Stimulated activated naive CD8-positive, alpha-beta T cell treated with anti-CD3 and anti-CD28 coated beads, Interleukin-15, Interleukin-2, amounts not matched to agents 100 ng/mL and 50 ng/mL, for 24 hours (primary cell): ENCODE data around the gene CPEB2.

Experiments used
- H3K27ac Mint-ChIP-seq: one replicate; pipeline ENCODE4 v1.8.0; 2021; ENCODE audit warnings: mild to moderate bottlenecking, mixed read lengths
- H3K27me3 Mint-ChIP-seq: one replicate; pipeline ENCODE4 v1.8.0; 2021; ENCODE audit warnings: mixed read lengths
- H3K36me3 Mint-ChIP-seq: one replicate; pipeline ENCODE4 v1.8.0; 2021; ENCODE audit warnings: low read depth, mixed read lengths
- H3K4me1 Mint-ChIP-seq: one replicate; pipeline ENCODE4 v1.8.0; 2021; ENCODE audit warnings: low read depth, mixed read lengths
- H3K4me3 Mint-ChIP-seq: one replicate; pipeline ENCODE4 v1.8.0; 2021; ENCODE audit warnings: mild to moderate bottlenecking, mixed read lengths
- H3K9me3 Mint-ChIP-seq: one replicate; pipeline ENCODE4 v1.8.0; 2021; ENCODE audit warnings: mixed read lengths

Gene CPEB2

DNA sequence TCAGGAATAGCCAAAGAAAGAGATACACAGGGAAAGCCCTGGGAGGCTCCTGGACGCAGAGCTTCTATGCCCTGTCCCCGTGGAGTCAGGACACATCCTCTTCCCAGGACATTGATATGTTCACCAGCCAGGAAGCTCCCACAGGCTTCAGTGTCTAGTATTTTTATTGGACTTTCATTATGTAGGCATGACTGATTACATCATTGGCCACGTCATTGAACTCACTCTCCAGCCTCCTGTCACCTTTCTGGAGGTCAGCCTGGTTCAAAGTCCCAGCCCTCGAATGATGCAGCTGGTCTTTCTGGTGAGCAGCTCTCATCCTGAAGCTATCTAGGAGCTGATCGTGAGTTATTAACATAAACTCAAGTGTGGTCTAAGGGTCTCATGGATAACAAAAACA, 104.1 kb downstream of the CPEB2 start:
- Mint-ChIP-seq H3K27me3 (no peaks in the 10 kb centered on the region), H3K36me3 (no peaks in the 10 kb centered on the region), H3K9me3 (no peaks in the 10 kb centered on the region), H3K4me1 (no peaks in the 10 kb centered on the region), H3K27ac (no peak overlapping the region), H3K4me3 (no peak overlapping the region)

DNA sequence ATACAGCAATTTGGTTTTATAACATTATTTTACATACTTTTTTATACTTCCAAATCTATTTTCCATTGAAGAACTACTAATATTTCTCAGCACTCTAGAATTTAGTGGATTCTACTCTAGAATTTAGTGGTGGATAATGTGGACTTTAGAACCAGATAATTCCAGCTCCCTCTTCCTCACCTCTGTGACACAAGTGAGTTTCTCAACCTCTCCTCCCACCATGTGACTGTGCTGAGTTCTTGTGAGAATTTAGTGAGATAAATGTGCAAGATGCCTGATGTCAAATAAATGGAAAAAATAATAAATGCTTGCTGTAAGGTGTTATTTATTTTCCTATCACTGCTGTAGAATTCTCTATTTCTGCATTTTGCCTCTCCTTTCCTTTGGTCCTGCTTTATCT, 107.3 kb downstream of the CPEB2 start:
- H3K4me1 Mint-ChIP-seq: no peaks in the 10 kb centered on the region
- no peak overlapping the region for H3K4me3 Mint-ChIP-seq
- no peaks in the 10 kb centered on the region for H3K27me3 Mint-ChIP-seq
- H3K36me3 Mint-ChIP-seq: no peaks in the 10 kb centered on the region
- H3K27ac Mint-ChIP-seq: no peak overlapping the region
- no peaks in the 10 kb centered on the region for H3K9me3 Mint-ChIP-seq

DNA sequence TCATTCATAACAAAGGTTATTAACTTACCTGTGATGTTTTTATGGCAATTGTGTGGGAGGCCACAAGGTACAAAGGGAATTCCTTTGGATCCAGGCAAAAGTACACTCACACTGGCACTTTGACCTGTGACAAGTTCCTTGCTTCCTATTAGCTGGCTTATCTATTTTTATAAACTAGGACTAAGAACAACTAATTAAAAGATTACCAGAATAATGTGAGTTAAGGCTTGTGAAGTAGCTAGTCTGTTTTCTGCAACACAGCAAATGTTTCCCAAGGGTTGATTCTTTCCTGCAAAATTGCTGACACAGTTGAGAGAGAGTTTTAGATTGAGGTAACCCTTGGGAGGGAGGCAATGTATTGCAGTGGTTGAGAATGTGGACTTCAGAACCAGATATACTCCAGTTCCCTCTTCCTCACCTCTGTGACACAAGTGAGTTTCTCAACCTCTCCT, 107.9 kb downstream of the CPEB2 start:
- no peaks in the 10 kb centered on the region for H3K36me3 Mint-ChIP-seq
- no peak overlapping the region for H3K4me3 Mint-ChIP-seq
- peaks cover 3% of the 10 kb centered on the region for H3K9me3 Mint-ChIP-seq
- H3K4me1 Mint-ChIP-seq: no peaks in the 10 kb centered on the region
- H3K27ac Mint-ChIP-seq: no peak overlapping the region
- H3K27me3 Mint-ChIP-seq: peaks cover 2% of the 10 kb centered on the region

DNA sequence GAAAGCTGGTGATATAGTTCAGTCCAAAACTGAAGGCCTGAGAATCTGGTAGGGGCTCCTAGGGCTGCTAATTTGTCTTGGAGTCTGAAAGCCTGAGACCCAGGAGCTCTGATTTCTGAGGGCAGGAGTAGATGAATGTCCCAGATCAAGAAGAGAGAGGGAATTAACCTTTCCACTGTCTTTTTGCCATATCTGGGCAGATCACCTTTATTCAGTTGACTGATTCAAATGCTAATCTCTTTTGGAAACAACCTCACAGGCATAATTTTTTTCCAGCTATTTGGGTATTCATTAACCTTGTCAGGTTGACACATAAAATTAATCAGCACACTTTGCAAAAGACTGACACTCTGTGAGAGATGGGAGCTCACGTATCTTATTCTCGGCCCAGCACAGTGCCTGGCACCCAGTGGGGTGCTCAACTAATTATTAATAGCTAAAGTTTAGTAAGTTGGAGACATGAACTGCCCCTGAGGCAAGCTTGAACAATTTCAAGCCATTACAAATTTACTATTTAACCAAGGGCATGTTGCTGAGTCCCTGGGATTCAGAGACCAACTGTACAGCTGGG, 114.3 kb downstream of the CPEB2 start:
- Mint-ChIP-seq H3K4me3 (no peak overlapping the region), H3K27ac (no peak overlapping the region), H3K27me3 (peaks cover 20% of the 10 kb centered on the region), H3K4me1 (peaks cover 10% of the 10 kb centered on the region), H3K36me3 (no peaks in the 10 kb centered on the region), H3K9me3 (peaks cover 27% of the 10 kb centered on the region)

DNA sequence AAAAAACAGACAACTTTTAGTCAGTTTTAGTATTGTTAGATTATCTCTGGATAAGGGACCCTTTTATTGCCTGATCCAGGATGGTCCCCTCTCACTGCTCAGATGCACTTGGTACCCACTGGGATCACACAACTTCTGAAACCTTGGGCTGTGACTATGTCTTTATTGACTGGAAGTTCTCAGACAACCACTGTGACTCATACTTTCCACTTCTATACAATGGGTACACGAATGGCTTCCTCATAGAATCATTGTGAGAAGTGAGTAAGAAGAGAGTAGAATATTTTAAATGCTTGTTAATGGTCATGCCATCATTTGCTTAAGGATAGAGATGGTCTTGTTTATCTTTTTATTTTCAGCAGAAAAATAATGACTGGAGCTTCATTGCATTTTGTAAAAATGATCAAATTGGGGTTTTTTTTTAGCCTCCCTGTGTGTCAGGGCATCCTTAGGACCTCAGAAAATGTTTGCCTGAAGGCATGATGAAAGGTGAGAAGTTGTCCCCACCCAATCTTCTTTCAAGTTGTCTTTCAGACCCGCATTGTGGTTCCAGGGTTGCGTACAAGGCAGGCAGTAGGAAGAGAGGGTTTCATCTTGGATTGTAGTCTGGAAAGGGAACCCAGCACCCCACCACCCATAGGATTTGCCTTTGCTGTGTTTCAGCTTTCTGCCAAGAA, 115.1 kb downstream of the CPEB2 start:
- Mint-ChIP-seq H3K27me3 (peaks cover 20% of the 10 kb centered on the region), H3K9me3 (peaks cover 27% of the 10 kb centered on the region), H3K27ac (peak overlapping the region; percentile 46), H3K4me3 (no peak overlapping the region), H3K36me3 (no peaks in the 10 kb centered on the region), H3K4me1 (peaks cover 10% of the 10 kb centered on the region)

DNA sequence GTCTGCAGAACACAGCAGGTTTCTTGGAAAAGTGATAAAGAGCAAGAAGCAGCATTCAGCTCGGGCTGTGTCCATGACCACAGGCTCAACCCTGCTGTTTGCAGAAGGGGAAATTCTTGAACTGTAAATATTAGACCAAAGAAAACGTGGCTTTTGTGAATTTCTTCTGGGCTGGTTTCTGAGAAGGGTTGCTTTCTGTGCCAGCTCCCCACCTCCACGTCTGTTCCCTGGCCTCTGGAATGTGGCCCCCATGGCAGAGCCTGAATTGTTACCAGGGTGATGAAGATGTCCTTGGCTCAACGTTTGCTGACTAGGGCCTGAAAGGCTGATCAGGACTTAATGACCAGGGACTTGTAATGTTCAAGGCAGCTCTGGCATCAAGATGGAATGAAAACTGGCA, 116.0 kb downstream of the CPEB2 start:
- H3K27me3 Mint-ChIP-seq: peaks cover 24% of the 10 kb centered on the region
- no peak overlapping the region for H3K4me3 Mint-ChIP-seq
- H3K9me3 Mint-ChIP-seq: peaks cover 30% of the 10 kb centered on the region
- H3K36me3 Mint-ChIP-seq: no peaks in the 10 kb centered on the region
- no peak overlapping the region for H3K27ac Mint-ChIP-seq
- H3K4me1 Mint-ChIP-seq: peaks cover 10% of the 10 kb centered on the region
